ENCODE data around the gene TBXA2R. TPM values are rescaled to one million over a fixed set of nuclear protein-coding genes. Genes with fewer than 3 reads are reported as not detected.
"Not testable (repeated sequence)": the region's sequence is repeated elsewhere in the genome, so short reads cannot be mapped to it uniquely, and the experiment has no call there.

Gene TBXA2R
- total RNA-seq, 1 experiment from 2014 or later: not detected

GRCh38 chr19:3649888-3650287 is 43.2 kb upstream of the TBXA2R start:
- Mint-ChIP-seq H3K9me3 (ENCODE audit: unreplicated experiment) (no peaks in the 10 kb centered on the region), H3K4me3 (ENCODE audit: unreplicated experiment) (no peak overlapping the region), H3K4me1 (ENCODE audit: insufficient read depth, unreplicated experiment) (no peaks in the 10 kb centered on the region), H3K36me3 (ENCODE audit: insufficient read depth, unreplicated experiment) (peaks cover 27% of the 10 kb centered on the region), H3K27ac (ENCODE audit: low read depth, unreplicated experiment) (no peak overlapping the region), H3K27me3 (ENCODE audit: insufficient read depth, unreplicated experiment) (no peaks in the 10 kb centered on the region)
- DNase-seq (ENCODE audit: unreplicated experiment): no peak
- intact Hi-C loops (cut with micrococcal nuclease): no loop called here
- POLR2A ChIA-PET: no interaction called here
- CTCF ChIA-PET: interaction anchor here (0.6 kb wide), 1 partner anchor 984 kb away, joined by 3 read pairs; no protein-coding TSS in a partner anchor
- no TSS peak for BruUV-seq (replicated peaks)
- TF ChIP-seq CTCF (IDR thresholded peaks at IDR 0.05; ENCODE audit: unreplicated experiment): no peak

DNA sequence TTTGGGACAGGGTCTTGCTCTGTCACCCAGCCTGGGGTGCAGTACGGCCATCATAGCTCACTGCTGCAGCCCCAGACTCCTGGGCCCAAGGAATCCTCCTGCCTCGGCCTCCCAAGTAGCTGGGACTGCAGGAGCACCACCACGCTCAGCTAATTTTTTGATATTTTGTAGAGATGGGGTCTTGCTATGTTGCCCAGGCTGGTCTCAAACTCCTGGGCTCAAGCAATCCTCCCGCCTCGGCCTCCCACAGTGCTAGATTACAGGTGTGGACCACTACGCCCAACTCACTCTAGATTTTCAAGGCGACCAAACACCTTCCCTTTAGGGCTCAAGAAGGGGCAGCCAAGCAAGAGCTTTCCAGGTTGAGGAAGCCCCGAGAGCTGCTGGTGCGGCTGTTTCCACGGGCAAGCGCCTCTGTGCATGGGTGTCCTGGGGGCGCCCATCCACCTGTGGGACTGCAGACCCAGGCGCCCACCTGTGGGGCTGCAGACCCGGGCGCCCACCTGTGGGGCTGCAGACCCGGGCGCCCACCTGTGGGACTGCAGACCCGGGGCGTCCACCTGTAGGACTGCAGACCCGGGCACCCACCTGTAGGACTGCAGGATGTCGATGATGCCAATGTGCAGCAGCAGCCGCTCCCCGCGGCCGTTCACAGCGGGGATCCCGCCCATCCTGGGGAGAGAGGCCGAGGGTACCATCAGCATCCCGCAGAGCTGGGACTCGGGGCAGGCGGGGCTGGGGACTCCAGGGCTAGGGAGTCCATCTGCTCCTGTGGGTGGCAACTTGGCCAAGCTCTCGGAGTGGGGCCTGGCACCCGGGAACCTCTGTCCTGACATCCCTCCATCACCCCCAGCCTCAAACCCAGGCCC is 41.6 kb upstream of the TBXA2R start:
- Mint-ChIP-seq H3K36me3 (ENCODE audit: insufficient read depth, unreplicated experiment) (peaks cover 27% of the 10 kb centered on the region), H3K27me3 (ENCODE audit: insufficient read depth, unreplicated experiment) (no peaks in the 10 kb centered on the region), H3K4me3 (ENCODE audit: unreplicated experiment) (no peak overlapping the region), H3K9me3 (ENCODE audit: unreplicated experiment) (no peaks in the 10 kb centered on the region), H3K27ac (ENCODE audit: low read depth, unreplicated experiment) (no peak overlapping the region), H3K4me1 (ENCODE audit: insufficient read depth, unreplicated experiment) (no peaks in the 10 kb centered on the region)
- intact Hi-C loops (cut with micrococcal nuclease): no loop called here
- no peak for DNase-seq (ENCODE audit: unreplicated experiment)
- TF ChIP-seq CTCF (IDR thresholded peaks at IDR 0.05; ENCODE audit: unreplicated experiment): no peak
- BruUV-seq (replicated peaks): no TSS peak
- ChIA-PET POLR2A (no interaction called here), CTCF (interaction anchor here (0.5 to 0.6 kb wide), 2 partner anchors 40 to 60 kb away, joined by 3 to 5 read pairs; no protein-coding TSS in a partner anchor)

GRCh38 chr19:3647102-3647501 is 40.4 kb upstream of the TBXA2R start:
- peaks cover 23% of the 10 kb centered on the region for H3K36me3 Mint-ChIP-seq (ENCODE audit: insufficient read depth, unreplicated experiment)
- CTCF ChIA-PET; BruUV-seq (replicated peaks); H3K4me3 Mint-ChIP-seq (ENCODE audit: unreplicated experiment); H3K27me3 Mint-ChIP-seq (ENCODE audit: insufficient read depth, unreplicated experiment); DNase-seq (ENCODE audit: unreplicated experiment); H3K4me1 Mint-ChIP-seq (ENCODE audit: insufficient read depth, unreplicated experiment); H3K27ac Mint-ChIP-seq (ENCODE audit: low read depth, unreplicated experiment); H3K9me3 Mint-ChIP-seq (ENCODE audit: unreplicated experiment); intact Hi-C loops (cut with micrococcal nuclease): not testable (repeated sequence)
- POLR2A ChIA-PET: interaction anchor here (0.7 kb wide), 1 partner anchor 63 kb away, joined by 4 read pairs; no protein-coding TSS in a partner anchor

DNA sequence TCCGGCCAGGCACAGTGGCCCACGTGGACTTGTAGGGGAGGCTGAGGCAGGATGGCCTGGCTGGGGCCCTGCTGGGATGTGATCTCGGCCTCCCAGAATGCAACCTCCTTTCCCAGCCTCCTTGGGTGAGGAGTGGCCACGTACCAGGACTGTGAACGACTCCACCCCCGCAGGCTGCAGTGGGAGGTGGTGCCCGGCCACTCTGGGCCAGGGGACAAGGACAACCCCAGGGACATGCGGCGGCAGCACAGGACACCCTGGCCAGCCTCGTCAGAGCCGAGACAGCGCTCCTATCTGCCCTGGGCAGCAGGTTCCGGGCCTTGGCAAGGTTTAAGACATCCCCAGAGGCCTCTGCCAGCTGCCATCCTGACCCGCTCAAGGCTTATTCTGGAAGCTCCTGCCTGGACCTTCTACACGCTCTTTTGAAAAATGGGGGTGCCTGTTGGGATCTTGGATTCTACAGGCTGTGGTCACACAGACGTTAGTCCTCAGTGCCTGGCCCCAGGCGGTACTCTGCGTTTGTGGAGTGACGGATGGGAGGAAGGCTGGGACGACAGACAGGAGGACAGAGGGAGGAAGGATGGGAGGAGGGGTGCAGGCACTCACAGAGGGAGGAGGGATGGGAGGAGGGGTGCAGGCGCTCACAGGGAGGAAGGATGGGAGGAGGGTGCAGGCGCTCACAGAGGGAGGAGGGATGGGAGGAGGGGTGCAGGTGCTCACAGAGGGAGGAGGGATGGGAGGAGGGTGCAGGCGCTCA is 39.8 kb upstream of the TBXA2R start:
- ChIA-PET POLR2A (no interaction called here), CTCF (no interaction called here)
- TF ChIP-seq CTCF (IDR thresholded peaks at IDR 0.05; ENCODE audit: unreplicated experiment): no peak
- no peak overlapping the region for H3K4me3 Mint-ChIP-seq (ENCODE audit: unreplicated experiment)
- H3K27me3 Mint-ChIP-seq (ENCODE audit: insufficient read depth, unreplicated experiment): no peaks in the 10 kb centered on the region
- no peak overlapping the region for H3K27ac Mint-ChIP-seq (ENCODE audit: low read depth, unreplicated experiment)
- peaks cover 26% of the 10 kb centered on the region for H3K36me3 Mint-ChIP-seq (ENCODE audit: insufficient read depth, unreplicated experiment)
- intact Hi-C loops (cut with micrococcal nuclease): no loop called here
- no TSS peak for BruUV-seq (replicated peaks)
- H3K4me1 Mint-ChIP-seq (ENCODE audit: insufficient read depth, unreplicated experiment): no peaks in the 10 kb centered on the region
- no peaks in the 10 kb centered on the region for H3K9me3 Mint-ChIP-seq (ENCODE audit: unreplicated experiment)
- no peak for DNase-seq (ENCODE audit: unreplicated experiment)
